ENCODE measurements around the gene PDZD2. TPM values are rescaled to one million over a fixed set of nuclear protein-coding genes. Genes with fewer than 3 reads are reported as not detected.

The PDZD2 gene
- total RNA-seq, 1 donor from 2014 or later = not detected

DNA sequence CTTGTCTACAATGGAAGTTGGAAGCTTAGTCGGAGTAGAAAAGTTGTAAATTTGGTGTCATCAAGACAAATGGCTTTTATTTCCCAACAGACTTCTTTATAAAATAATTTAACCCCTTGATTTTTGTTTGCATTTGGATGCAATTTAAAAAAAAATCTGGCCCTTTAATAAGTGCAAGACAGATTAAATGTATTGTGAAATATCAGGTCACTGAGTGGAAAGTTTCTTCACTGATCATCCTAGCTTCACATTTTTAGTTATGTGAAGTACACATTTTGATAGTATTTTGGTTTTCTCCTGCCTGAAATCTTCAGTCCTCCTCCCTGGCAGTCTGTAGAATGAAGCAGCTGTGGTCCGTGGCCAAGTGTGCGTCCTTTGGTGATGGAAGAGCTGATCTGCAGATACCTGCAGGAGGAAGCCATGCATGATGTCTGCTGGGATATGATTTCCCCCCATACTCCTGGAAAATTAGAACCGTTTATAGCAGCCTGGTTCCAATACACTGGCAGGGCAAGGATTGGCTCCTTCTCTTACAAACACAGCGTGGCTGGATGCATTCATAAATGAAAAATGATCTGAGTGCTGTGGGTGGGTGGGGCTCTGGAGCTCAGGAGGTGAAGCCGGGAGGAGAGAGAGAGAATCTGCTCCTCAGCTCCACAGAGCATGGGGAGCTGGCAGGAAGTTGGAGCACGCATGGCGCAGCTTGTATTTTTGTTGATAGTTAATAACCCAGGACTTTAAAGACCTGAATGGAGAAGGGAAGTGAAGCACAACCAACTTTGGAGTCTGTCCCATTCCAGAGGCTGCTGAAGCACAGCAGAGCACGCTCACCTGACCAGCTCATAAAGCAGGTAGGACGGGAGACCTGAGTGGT, 296.8 kb downstream of the PDZD2 start:
- no peaks in the 10 kb centered on the region for H3K4me1 Mint-ChIP-seq
- intact Hi-C loops (cut with micrococcal nuclease) = no loop called here

GRCh38 chr5:31936683-31937082, 297.8 kb downstream of the PDZD2 start:
- H3K27me3 Mint-ChIP-seq = no peaks in the 10 kb centered on the region

More for the DNA sequence above, 296.8 kb downstream of the PDZD2 start:
- no peak for DNase-seq
- no peaks in the 10 kb centered on the region for H3K9me3 Mint-ChIP-seq
- H3K27ac Mint-ChIP-seq = no peak overlapping the region
- H3K27me3 Mint-ChIP-seq = no peaks in the 10 kb centered on the region
- no peaks in the 10 kb centered on the region for H3K36me3 Mint-ChIP-seq (ENCODE audit: low read depth)
- no peak overlapping the region for H3K4me3 Mint-ChIP-seq

DNA sequence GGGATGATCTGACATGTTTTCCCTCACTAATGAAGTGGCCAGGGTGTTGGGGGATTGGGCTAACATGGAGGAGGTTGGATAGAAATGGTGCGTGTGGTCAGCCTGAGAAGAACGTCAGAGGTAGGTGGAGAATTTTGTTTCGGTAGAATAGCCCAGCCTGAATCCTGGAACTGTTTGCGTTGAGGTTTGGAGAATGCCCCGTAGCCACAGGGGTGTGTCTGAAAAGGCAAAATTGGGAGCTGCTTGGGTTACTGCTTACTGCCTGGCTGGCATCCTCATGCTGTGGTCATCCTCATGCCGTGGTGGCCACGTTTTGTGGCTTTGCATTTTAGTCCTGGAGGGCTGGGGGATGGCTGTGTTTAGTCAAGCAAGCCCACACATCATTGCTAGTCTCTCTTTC, 298.3 kb downstream of the PDZD2 start:
- no peak for DNase-seq
- Mint-ChIP-seq H3K36me3 (ENCODE audit: low read depth) (no peaks in the 10 kb centered on the region), H3K9me3 (no peaks in the 10 kb centered on the region), H3K27me3 (no peaks in the 10 kb centered on the region), H3K4me3 (no peak overlapping the region), H3K27ac (no peak overlapping the region), H3K4me1 (no peaks in the 10 kb centered on the region)
- intact Hi-C loops (cut with micrococcal nuclease) = no loop called here

More at GRCh38 chr5:31936683-31937082, 297.8 kb downstream of the PDZD2 start:
- no peak overlapping the region for H3K4me3 Mint-ChIP-seq
- H3K4me1 Mint-ChIP-seq = no peaks in the 10 kb centered on the region
- intact Hi-C loops (cut with micrococcal nuclease) = no loop called here
- no peak for DNase-seq
- H3K27ac Mint-ChIP-seq = no peak overlapping the region
- no peaks in the 10 kb centered on the region for H3K36me3 Mint-ChIP-seq (ENCODE audit: low read depth)
- H3K9me3 Mint-ChIP-seq = no peaks in the 10 kb centered on the region

GRCh38 chr5:31937703-31938102, 298.8 kb downstream of the PDZD2 start:
- no peak for DNase-seq
- no peaks in the 10 kb centered on the region for H3K36me3 Mint-ChIP-seq (ENCODE audit: low read depth)
- H3K9me3 Mint-ChIP-seq = no peaks in the 10 kb centered on the region
- no peaks in the 10 kb centered on the region for H3K27me3 Mint-ChIP-seq
- intact Hi-C loops (cut with micrococcal nuclease) = no loop called here
- no peak overlapping the region for H3K27ac Mint-ChIP-seq
- H3K4me1 Mint-ChIP-seq = no peaks in the 10 kb centered on the region
- H3K4me3 Mint-ChIP-seq = no peak overlapping the region

- Mint-ChIP-seq H3K27me3 (no peaks in the 10 kb centered on the region), H3K4me3 (no peak overlapping the region), H3K27ac (no peak overlapping the region), H3K36me3 (ENCODE audit: low read depth) (no peaks in the 10 kb centered on the region), H3K4me1 (no peaks in the 10 kb centered on the region), H3K9me3 (no peaks in the 10 kb centered on the region)
- no peak for DNase-seq
- intact Hi-C loops (cut with micrococcal nuclease) = no loop called here
Measured at GRCh38 chr5:31939151-31939550, 300.2 kb downstream of the PDZD2 start.

GRCh38 chr5:31941151-31941755, 302.3 kb downstream of the PDZD2 start:
- no peaks in the 10 kb centered on the region for H3K9me3 Mint-ChIP-seq
- DNase-seq = no peak
- H3K4me3 Mint-ChIP-seq = no peak overlapping the region
- H3K27me3 Mint-ChIP-seq = no peaks in the 10 kb centered on the region
- no peaks in the 10 kb centered on the region for H3K4me1 Mint-ChIP-seq
- no peaks in the 10 kb centered on the region for H3K36me3 Mint-ChIP-seq (ENCODE audit: low read depth)
- intact Hi-C loops (cut with micrococcal nuclease) = no loop called here
- H3K27ac Mint-ChIP-seq = no peak overlapping the region

DNA sequence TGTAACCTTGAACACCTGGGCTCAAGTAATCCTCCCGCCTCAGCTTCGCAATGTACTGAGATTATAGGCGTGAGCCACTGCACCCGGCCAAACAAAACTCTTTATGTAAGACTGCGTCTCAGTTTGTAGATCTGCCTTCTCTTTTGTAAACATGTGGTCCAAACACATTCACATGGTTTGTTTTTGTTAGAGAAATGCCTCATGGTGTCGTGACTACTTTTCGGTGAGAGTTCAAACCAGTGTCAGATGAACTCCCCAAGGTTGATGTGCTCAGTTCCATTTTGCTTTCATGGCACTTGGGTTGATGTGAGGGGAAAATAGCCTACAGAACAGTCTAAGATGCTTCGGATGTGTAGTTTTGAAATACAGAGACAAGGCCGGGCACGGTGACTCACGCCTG, 303.6 kb downstream of the PDZD2 start:
- Mint-ChIP-seq H3K9me3 (no peaks in the 10 kb centered on the region), H3K4me1 (no peaks in the 10 kb centered on the region), H3K36me3 (ENCODE audit: low read depth) (no peaks in the 10 kb centered on the region), H3K27me3 (no peaks in the 10 kb centered on the region), H3K27ac (no peak overlapping the region), H3K4me3 (no peak overlapping the region)
- intact Hi-C loops (cut with micrococcal nuclease) = no loop called here
- DNase-seq = no peak

DNA sequence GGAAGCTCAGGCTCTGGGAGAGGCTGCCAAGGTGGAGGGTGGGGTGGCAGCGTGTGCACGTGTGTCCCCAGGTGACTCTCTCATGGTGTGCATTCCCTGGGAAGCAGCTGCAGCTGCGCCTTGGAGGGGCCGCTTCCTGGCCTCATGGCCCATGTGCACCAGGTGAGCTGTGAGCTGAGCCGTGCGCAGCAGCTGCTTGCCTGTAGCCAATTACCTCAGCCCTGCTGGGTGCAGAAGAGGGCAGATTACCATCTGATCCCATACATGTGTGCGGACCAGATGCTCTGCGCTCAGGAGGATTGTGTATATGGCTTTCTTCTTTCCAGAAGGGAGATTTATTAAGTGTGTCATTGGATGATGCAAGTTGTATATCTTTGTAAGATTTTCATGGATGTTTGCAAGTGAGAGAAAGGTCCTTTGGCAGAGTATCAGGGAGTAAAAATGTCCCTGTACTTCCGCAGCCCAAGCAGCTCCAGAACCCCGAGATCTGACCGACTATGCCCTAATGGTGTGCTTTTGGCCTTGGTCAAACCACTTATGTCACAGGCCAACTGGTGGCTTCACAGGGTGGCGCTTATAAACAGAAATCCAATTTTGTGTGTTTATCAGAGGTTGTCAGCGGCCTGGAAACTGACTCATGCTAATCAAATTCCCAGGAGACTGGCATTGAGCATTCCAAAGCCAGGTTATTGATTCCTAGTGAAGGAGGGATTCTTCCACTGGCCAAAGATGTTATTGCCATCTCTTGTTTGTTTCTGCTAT, 305.9 kb downstream of the PDZD2 start:
- H3K4me3 Mint-ChIP-seq = no peak overlapping the region
- no peaks in the 10 kb centered on the region for H3K9me3 Mint-ChIP-seq

GRCh38 chr5:31948006-31948405, 309.1 kb downstream of the PDZD2 start:
- Mint-ChIP-seq H3K36me3 (ENCODE audit: low read depth) (no peaks in the 10 kb centered on the region), H3K27ac (no peak overlapping the region), H3K9me3 (no peaks in the 10 kb centered on the region), H3K27me3 (no peaks in the 10 kb centered on the region), H3K4me1 (no peaks in the 10 kb centered on the region), H3K4me3 (no peak overlapping the region)
- intact Hi-C loops (cut with micrococcal nuclease) = no loop called here
- DNase-seq = no peak

More for the DNA sequence above, 305.9 kb downstream of the PDZD2 start:
- H3K27me3 Mint-ChIP-seq = no peaks in the 10 kb centered on the region
- no peak overlapping the region for H3K27ac Mint-ChIP-seq
- no peaks in the 10 kb centered on the region for H3K36me3 Mint-ChIP-seq (ENCODE audit: low read depth)
- H3K4me1 Mint-ChIP-seq = no peaks in the 10 kb centered on the region
- intact Hi-C loops (cut with micrococcal nuclease) = no loop called here
- no peak for DNase-seq

GRCh38 chr5:31952067-31952466, 313.1 kb downstream of the PDZD2 start:
- Mint-ChIP-seq H3K36me3 (ENCODE audit: low read depth) (no peaks in the 10 kb centered on the region), H3K4me3 (no peak overlapping the region), H3K4me1 (no peaks in the 10 kb centered on the region), H3K27me3 (no peaks in the 10 kb centered on the region), H3K9me3 (no peaks in the 10 kb centered on the region), H3K27ac (no peak overlapping the region)
- no peak for DNase-seq
- intact Hi-C loops (cut with micrococcal nuclease) = no loop called here

GRCh38 chr5:31954091-31954490, 315.2 kb downstream of the PDZD2 start:
- intact Hi-C loops (cut with micrococcal nuclease) = no loop called here
- Mint-ChIP-seq H3K4me3 (no peak overlapping the region), H3K27ac (no peak overlapping the region), H3K9me3 (no peaks in the 10 kb centered on the region), H3K36me3 (ENCODE audit: low read depth) (no peaks in the 10 kb centered on the region), H3K4me1 (no peaks in the 10 kb centered on the region), H3K27me3 (no peaks in the 10 kb centered on the region)
- no peak for DNase-seq

DNA sequence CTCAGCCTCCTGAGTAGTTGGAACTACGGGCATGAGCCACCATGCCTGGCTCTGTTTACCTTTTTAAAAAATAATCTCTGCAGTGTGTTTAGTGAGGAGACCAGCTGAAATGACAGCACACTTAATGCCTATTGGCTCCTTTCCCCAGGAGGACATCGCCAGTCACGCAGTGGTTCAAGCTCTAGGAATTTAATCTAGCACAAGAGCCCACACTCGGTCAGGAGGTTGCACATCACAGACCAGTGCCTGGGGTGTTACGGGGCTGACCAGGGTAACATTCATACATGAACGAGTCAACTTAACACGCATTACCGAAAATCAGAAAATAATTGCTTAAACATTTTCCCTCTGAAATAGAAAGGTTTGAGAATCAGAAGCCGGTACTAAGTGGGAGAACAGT, 318.2 kb downstream of the PDZD2 start:
- Mint-ChIP-seq H3K4me3 (no peak overlapping the region), H3K9me3 (no peaks in the 10 kb centered on the region), H3K27ac (no peak overlapping the region), H3K27me3 (peaks cover 2% of the 10 kb centered on the region), H3K4me1 (no peaks in the 10 kb centered on the region), H3K36me3 (ENCODE audit: low read depth) (no peaks in the 10 kb centered on the region)
- intact Hi-C loops (cut with micrococcal nuclease) = no loop called here
- no peak for DNase-seq

- Mint-ChIP-seq H3K27me3 (peaks cover 2% of the 10 kb centered on the region), H3K27ac (no peak overlapping the region), H3K4me3 (no peak overlapping the region), H3K36me3 (ENCODE audit: low read depth) (no peaks in the 10 kb centered on the region), H3K9me3 (no peaks in the 10 kb centered on the region), H3K4me1 (no peaks in the 10 kb centered on the region)
- DNase-seq = no peak
- intact Hi-C loops (cut with micrococcal nuclease) = no loop called here
Measured at GRCh38 chr5:31962351-31962751, 323.4 kb downstream of the PDZD2 start.

DNA sequence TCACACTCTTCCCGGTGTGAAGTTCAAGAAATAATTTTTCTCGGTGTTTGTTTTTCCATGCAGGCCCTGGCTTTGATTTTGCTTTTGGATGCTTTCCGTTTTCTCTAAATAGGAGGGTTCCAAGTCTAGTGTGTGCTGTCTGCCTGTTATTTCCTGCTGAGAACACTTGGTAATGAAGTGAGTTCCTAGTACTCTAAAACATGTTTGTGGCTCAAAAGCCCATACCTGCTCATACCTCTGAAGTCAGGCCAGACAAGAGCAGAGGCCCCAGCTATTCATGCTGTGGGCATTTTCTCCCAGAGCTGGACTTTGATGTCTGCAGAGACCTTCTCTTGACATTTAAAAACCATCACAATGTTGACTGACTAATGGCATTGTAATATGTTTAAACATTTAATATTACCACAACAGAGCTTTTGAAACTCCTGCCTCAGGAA, 324.0 kb downstream of the PDZD2 start:
- H3K27me3 Mint-ChIP-seq = peaks cover 2% of the 10 kb centered on the region
- no peaks in the 10 kb centered on the region for H3K4me1 Mint-ChIP-seq
- H3K4me3 Mint-ChIP-seq = no peak overlapping the region
- intact Hi-C loops (cut with micrococcal nuclease) = no loop called here
- H3K9me3 Mint-ChIP-seq = no peaks in the 10 kb centered on the region
- no peak for DNase-seq
- H3K36me3 Mint-ChIP-seq (ENCODE audit: low read depth) = no peaks in the 10 kb centered on the region
- H3K27ac Mint-ChIP-seq = no peak overlapping the region

Measured in activated CD4-positive, alpha-beta T cell treated with anti-CD3 and anti-CD28 coated beads, Interleukin-2, amount 10 ng/mL, durations not matched to agents 24 days and 14 days (primary cell).